ENCODE results near the gene CPLANE1.
"Not testable (repeated sequence)": the region's sequence is repeated elsewhere in the genome, so short reads cannot be mapped to it uniquely, and the experiment has no call there.

CPLANE1 gene

DNA sequence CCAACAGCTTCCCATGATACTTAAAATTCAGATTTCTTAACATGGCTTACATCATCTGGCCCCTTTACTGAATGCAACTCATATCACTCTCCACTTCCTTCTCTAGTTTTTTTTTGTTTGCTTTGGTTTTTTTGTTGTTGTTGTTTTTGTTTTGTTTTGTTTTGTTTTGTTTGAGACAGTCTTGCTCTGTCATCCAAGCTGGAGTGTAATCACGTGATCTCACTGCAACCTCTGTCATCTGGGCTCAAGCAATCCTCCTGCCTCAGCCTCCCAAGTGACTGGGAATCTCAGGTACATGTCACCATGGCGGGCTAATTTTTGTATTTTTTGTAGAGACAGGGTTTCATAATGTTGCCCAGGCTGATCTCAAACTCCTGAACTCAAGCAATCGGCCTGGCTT is 41.4 kb downstream of the CPLANE1 start:
- FAIRE-seq, result no peak

GRCh38 chr5:37206736-37207135 is 42.4 kb downstream of the CPLANE1 start:
- FAIRE-seq, result no peak

GRCh38 chr5:37198842-37199241 is 50.3 kb downstream of the CPLANE1 start:
- FAIRE-seq, result no peak

- FAIRE-seq, result no peak
These were observed 51.1 kb downstream of the CPLANE1 start for GRCh38 chr5:37198061-37198460.

GRCh38 chr5:37197340-37198050 is 51.7 kb downstream of the CPLANE1 start:
- FAIRE-seq, result no peak

DNA sequence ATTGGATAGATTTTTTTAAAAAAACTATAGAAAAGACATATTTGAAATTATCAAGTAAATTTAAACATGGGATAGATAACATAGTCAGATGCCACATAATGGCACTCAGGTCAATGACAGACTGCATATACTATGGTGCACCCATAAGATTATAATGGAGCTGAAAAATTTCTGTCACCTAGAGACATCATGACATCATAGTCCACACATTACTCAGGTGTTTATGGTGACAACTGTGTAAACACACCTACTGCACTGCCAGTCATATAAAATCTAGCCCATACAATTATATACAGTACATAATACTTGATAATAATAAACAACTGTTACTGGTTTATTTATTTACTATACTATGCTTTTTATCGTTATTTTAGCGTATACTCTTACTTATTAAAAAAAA is 58.6 kb downstream of the CPLANE1 start:
- FAIRE-seq, result no peak

GRCh38 chr5:37189355-37189754 is 59.8 kb downstream of the CPLANE1 start:
- no peak for FAIRE-seq

DNA sequence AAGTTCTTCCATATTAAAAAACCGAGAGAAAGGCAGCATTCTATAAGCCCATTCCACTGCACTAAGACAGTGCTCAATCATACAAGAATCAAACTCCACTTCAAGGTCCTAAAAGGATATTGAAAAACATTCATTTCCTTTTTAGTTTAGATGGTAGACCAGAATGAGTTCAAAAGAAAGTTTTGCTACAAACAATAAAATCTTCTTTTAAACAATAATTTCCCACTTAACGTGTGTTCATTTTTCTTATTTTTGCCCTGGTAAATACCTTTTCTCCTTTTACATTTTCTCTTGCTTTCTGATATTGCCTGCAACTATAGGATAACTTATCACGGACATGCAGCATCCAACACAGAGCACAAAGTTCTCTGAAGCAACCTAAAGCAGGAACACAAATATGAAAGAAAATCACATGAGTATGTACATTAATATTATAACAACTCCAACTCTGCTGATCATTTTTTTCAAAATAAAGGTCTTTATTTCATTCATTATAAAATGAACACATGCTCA is 61.7 kb downstream of the CPLANE1 start:
- FAIRE-seq, result no peak

DNA sequence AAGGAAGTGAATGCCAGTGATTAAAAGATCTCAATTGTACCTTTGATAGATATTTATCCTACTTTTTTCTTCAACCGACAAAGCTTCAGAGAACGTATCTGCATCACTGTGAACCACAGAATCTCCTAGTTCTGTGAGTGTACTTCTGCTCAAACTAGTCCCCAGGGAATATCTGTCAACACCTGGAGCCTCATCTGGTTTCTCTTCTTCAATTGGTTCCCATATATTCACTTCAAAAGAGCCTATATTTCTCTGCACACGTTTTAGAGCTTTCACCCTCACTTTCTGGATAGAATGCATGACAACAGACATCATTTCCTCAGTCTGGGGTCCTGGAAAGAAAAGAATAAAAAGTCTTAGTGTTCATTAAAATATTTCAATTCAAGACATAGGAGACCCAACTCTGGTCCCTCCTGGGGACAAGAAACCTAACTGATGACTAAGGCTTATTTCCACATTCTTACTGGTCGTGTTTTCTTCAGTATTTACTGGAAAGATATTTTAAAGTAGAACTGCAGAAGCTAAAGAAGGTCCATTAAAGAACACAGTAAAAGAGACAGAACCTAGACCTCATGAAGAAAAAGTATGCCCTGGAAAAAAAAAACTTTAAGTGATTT is 64.3 kb downstream of the CPLANE1 start:
- no peak for FAIRE-seq

DNA sequence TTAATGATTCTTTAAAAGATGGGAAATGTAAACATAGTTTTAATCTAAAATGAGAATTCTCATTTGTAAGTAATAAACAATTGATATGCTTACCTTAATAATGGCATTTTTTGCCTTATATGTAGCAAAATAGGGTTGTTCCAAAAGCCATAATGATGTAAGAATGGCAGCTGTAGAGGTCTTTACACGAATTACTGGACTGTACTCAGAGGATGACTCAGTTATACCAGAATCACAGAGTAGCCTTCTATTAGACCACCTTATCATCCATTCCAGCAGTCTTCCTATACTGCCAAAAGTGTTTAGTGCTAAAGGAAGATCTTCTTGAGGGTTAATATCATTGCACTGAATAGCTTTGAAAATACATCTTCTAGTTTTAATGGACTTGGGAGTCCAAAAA is 66.5 kb downstream of the CPLANE1 start:
- FAIRE-seq, result no peak

DNA sequence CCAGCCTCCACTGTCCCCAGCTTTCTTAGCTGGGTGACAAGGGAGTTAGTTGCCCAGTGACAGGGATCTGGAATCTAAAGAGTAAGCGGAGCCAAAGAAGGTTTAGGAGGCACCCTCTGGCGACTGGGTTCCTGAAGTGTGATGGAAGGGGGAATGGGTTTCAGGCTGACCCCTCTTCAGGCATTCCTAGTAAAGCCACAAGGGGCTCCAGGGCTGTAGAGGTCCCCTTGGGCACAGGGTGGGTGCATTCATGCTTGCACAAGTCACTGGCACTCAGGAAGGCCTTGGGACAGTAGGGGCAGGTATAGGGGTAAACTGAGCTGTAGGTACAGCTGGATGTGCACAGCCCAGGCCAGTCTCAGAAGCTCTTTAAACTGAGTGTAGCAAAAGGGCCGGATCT is 74.2 kb downstream of the CPLANE1 start:
- no peak for FAIRE-seq

- FAIRE-seq, result no peak
These were observed 76.2 kb downstream of the CPLANE1 start for GRCh38 chr5:37172957-37173356.

DNA sequence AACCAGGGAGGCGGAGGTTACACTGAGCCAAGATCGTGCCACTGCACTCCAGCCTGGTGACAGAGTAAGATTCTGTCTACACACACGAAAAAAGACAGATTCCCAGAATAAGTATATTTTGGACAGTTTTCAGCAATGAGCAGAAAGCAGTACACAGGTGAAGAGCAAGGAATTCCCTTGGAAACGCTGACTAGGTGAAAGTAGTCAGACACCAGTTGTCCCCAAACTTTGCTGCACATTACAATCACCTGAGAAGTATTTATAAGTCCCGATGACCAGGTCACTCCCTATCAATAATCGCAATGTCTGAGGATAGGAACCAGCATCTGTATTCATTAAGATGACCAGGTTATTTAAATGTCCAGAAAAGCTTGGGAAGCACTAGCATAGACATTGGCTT is 78.3 kb downstream of the CPLANE1 start:
- no peak for FAIRE-seq

DNA sequence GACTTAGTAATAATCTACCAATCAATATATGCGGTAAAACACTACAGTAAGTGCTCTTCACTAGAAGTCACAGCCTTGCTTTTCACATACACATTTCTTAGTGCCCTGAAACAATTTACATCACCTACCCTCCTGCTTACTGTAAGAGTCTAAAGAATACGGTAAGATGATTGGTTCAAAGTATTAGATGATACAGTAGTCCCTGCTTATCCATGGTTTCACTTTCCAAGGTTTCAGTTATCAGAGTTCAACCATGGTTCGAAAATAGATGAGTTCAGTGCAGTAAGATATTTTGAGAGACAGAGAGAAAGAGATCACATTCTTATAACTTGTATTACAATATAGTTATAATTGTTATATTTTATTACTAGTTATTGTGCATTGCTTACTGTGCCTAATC is 83.0 kb downstream of the CPLANE1 start:
- no peak for FAIRE-seq

- FAIRE-seq, result no peak
These were observed 83.4 kb downstream of the CPLANE1 start for GRCh38 chr5:37165761-37166160.

GRCh38 chr5:37153661-37154060 is 95.5 kb downstream of the CPLANE1 start:
- FAIRE-seq, result no peak

- FAIRE-seq, result no peak
These were observed 102.3 kb downstream of the CPLANE1 start for GRCh38 chr5:37146896-37147295.

DNA sequence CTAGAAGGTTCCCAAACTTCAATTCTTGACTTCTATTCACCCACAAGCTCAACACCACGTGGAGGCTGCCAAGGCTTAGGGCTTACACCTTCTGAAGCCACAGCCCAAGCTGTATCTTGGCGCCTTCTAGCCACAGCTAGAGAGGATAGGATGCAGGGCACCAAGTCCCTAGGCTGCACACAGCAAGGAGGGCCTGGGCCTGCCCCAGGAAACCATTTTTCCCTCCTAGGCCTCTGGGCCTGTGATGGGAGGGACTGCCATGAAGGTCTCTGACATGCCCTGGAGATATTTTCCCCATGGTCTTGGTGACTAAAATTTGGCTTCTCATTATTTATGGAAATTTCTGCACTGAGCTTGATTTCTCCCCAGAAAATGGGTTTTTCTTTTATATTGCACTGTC is 112.5 kb downstream of the CPLANE1 start:
- FAIRE-seq, result no peak

GRCh38 chr5:37135312-37135711 is 113.9 kb downstream of the CPLANE1 start:
- FAIRE-seq, result not testable (repeated sequence)

GRCh38 chr5:37133939-37134338 is 115.2 kb downstream of the CPLANE1 start:
- no peak for FAIRE-seq

DNA sequence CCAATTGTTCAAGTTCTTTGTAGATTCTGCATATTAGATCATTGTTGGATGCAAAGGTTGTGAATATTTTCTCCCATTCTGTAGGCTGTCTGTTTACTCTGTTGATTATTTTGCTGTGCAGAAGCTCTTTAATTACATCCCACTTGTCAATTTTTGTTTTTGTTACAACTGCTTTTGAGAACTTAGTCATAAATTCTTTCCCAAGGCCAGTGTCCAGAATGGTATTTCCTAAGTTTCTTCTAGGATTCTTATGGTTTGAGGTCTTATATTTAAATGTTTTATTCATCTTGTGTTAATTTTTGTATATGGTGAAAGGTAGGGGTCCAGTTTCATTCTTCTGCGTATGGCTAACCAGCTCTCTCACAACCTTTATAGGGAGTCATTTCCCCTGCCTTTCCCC is 116.5 kb downstream of the CPLANE1 start:
- FAIRE-seq, result no peak

- no peak for FAIRE-seq
These were observed 127.7 kb downstream of the CPLANE1 start for GRCh38 chr5:37121465-37121864.

GRCh38 chr5:37121027-37121426 is 128.1 kb downstream of the CPLANE1 start:
- no peak for FAIRE-seq

- FAIRE-seq, result no peak
These were observed 128.9 kb downstream of the CPLANE1 start for GRCh38 chr5:37120270-37120669.

DNA sequence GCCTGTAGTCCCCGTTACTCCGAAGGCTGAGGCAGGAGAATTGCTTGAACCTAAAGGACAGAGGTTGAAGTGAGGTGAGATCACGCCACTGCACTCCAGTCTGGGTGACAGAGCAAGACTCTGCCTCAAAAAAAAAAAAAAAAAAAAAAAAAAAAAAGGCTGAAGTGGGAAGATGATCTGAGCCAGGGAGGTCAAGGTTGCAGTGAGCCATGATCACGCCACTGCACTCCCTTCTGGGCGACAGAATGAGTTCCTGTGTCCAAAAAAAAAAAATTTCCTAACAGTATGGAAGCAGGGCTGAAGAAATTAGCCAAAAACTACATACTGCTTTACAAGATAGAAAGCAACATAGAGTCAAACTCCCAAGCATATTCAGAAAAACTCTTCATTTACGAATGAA is 132.8 kb downstream of the CPLANE1 start:
- no peak for FAIRE-seq
